ENCODE measurements around the gene KTI12.

GRCh38 chr1:52002038-52002917, 31.3 kb downstream of the KTI12 start:
- TF ChIP-seq CTCF (IDR thresholded peaks at IDR 0.05), result peak; percentile 76 to 88 (median 78)
- no peak for TF ChIP-seq EP300 (IDR thresholded peaks at IDR 0.05)

Measured in ovary (tissue), 3 donors.